ENCODE data around the gene PLAU.
A peak's percentile ranks its signal among the peaks of the same experiment; 100 is the strongest.
"Not testable (repeated sequence)": the region's sequence is repeated elsewhere in the genome, so short reads cannot be mapped to it uniquely, and the experiment has no call there.

PLAU gene

GRCh38 chr10:73925539-73925938 is 14.6 kb downstream of the PLAU start:
- Histone ChIP-seq H3K9ac (ENCODE audit: low read depth, low read length) (no peak overlapping the region), H3K9me3 (ENCODE audit: control insufficient read depth, insufficient read depth, low read length) (no peaks in the 10 kb centered on the region), H3K4me1 (ENCODE audit: control insufficient read depth, insufficient read depth, low read length) (peaks cover 13% of the 10 kb centered on the region), H3K27me3 (ENCODE audit: control insufficient read depth, insufficient read depth, low read length) (no peaks in the 10 kb centered on the region), H3K36me3 (ENCODE audit: control insufficient read depth, insufficient read depth, low read length) (no peaks in the 10 kb centered on the region), H3K4me3 (ENCODE audit: low read depth, low read length) (no peak overlapping the region), H3K27ac (ENCODE audit: low read depth, low read length) (no peak overlapping the region)

DNA sequence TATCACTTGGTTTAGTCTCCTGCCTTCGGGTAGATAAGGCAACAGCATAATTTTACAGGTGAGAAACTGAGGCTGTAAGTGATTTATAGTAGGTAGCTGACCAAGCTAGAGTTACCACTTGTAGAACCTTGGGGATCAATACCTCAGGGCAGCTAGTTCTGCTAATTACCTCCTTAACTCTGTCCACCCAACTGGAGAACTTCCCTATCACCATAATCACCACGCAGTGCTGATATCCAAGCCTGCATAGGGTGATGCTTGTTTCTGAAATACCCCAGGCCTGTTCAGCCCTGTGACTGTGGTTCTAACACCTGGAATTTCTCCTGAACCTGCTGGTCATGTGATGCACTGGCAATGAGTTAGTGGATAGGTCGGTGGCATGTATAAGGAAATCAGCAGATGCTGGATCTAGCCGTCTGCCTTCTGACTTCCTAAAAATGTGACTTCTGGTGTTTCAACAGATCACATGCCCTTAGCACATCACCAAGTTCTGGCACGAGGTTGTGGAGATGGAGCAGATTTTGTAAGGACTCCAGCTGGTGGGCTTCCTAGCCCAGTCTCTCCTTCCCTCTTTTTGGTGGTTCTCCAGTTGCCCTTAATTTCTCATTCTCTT is 15.3 kb downstream of the PLAU start:
- H3K27me3 ChIP-seq (ENCODE audit: control insufficient read depth, insufficient read depth, low read length) = no peaks in the 10 kb centered on the region
- H3K36me3 ChIP-seq (ENCODE audit: control insufficient read depth, insufficient read depth, low read length) = no peaks in the 10 kb centered on the region
- H3K4me3 ChIP-seq (ENCODE audit: low read depth, low read length) = no peak overlapping the region
- peaks cover 13% of the 10 kb centered on the region for H3K4me1 ChIP-seq (ENCODE audit: control insufficient read depth, insufficient read depth, low read length)
- H3K9ac ChIP-seq (ENCODE audit: low read depth, low read length) = no peak overlapping the region
- H3K27ac ChIP-seq (ENCODE audit: low read depth, low read length) = no peak overlapping the region
- no peaks in the 10 kb centered on the region for H3K9me3 ChIP-seq (ENCODE audit: control insufficient read depth, insufficient read depth, low read length)

DNA sequence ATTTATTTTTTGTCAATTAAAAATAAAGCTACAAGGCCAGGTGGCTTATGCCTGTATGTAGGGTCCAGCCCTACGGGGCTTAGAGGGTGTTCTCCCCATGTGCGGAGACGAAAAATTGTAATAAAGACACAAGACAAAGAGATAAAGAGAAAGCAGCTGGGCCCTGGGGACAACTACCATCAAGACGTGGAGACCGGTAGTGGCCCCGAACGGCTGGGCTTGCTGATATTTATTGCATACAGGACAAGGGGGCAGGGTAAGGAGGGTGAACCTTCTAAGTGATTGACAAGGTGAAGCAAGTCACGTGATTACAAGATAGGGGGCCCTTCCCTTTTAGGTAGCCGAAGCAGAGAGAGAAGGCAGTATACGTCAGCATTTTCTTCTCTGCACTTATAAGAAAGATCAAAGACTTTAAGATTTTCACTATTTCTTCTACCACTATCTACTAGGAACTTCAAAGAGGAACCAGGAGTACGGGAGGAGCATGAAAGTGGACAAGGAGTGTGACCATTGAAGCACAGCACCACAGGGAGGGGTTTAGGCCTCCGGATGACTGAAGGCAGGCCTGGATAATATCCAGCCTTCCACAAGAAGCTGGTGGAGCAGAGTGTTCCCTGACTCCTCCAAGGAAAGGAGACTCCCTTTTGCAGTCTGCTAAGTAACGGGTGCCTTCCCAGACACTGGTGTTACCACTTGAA is 19.8 kb downstream of the PLAU start:
- H3K4me3 ChIP-seq (ENCODE audit: low read depth, low read length); H3K9ac ChIP-seq (ENCODE audit: low read depth, low read length); H3K36me3 ChIP-seq (ENCODE audit: control insufficient read depth, insufficient read depth, low read length); H3K27ac ChIP-seq (ENCODE audit: low read depth, low read length); H3K4me1 ChIP-seq (ENCODE audit: control insufficient read depth, insufficient read depth, low read length); H3K9me3 ChIP-seq (ENCODE audit: control insufficient read depth, insufficient read depth, low read length); H3K27me3 ChIP-seq (ENCODE audit: control insufficient read depth, insufficient read depth, low read length): not testable (repeated sequence)

DNA sequence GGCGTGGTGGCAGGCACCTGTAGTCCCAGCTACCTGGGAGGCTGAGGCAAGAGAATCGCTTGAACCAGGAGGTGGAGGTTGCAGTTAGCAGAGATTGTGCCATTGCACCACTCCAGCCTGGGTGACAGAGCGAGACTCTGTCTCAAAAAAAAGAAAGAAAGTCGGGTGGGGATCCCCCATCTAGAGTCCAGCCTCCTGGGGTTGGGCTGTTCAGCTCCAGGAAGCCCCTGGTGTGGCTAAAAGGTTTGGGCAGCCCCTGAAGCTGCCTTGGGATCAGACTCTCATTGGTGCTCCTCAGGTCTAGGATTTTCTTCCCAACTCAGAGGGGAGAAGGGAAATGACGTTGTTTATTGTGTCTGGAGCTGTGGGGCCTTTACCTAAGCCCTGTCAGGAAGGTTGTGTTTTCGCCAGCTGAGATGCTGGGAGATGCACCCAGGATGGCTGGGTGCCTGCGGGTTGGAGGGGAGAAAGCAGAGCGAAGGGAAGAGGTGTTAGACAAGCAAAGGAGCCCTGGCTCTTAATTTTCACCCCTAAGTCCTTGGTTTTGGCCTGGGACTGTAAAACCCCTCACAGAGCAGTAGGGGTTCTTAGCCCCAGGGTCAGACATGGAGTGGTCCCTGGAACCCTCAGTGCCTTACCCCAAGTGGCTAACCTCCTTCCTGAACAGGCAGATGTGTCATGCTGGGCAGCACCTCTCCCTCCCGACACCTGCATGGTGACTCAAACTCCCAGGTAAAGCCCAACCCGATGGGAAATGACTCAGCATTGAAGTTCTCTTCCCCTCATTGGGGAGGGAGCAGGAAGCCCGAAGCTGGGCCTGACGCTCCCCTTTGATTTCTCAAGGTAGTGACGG is 21.1 kb downstream of the PLAU start:
- Histone ChIP-seq H3K4me3 (ENCODE audit: low read depth, low read length) (no peak overlapping the region), H3K9me3 (ENCODE audit: control insufficient read depth, insufficient read depth, low read length) (no peaks in the 10 kb centered on the region), H3K27me3 (ENCODE audit: control insufficient read depth, insufficient read depth, low read length) (no peaks in the 10 kb centered on the region), H3K27ac (ENCODE audit: low read depth, low read length) (peak overlapping the region; percentile 69), H3K9ac (ENCODE audit: low read depth, low read length) (no peak overlapping the region), H3K4me1 (ENCODE audit: control insufficient read depth, insufficient read depth, low read length) (peaks cover 8% of the 10 kb centered on the region), H3K36me3 (ENCODE audit: control insufficient read depth, insufficient read depth, low read length) (no peaks in the 10 kb centered on the region)

- no peaks in the 10 kb centered on the region for H3K9me3 ChIP-seq (ENCODE audit: control insufficient read depth, insufficient read depth, low read length)
- H3K4me1 ChIP-seq (ENCODE audit: control insufficient read depth, insufficient read depth, low read length) = peaks cover 8% of the 10 kb centered on the region
- no peaks in the 10 kb centered on the region for H3K27me3 ChIP-seq (ENCODE audit: control insufficient read depth, insufficient read depth, low read length)
- H3K4me3 ChIP-seq (ENCODE audit: low read depth, low read length) = no peak overlapping the region
- H3K27ac ChIP-seq (ENCODE audit: low read depth, low read length) = no peak overlapping the region
- H3K36me3 ChIP-seq (ENCODE audit: control insufficient read depth, insufficient read depth, low read length) = no peaks in the 10 kb centered on the region
- H3K9ac ChIP-seq (ENCODE audit: low read depth, low read length) = no peak overlapping the region
Observed at GRCh38 chr10:73932620-73933112, 21.7 kb downstream of the PLAU start.

DNA sequence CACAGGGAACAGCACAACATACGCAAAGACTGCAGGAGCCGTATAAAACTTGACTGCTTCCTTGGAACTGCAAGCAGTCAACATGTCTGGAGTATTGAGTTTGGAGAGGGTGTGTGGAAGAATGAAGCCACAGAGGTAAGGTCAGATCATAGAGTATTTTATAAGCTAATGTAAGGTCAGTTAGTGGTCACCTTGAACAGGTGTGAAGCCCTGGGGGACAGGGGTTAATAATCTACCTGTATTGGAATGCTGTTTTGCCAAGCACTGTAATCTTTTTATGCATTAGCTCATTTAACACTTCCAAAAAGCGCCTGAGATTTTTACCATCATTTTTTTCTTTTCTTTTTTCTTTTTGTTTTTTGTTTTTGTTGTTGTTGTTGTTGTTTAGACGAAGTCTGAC is 23.1 kb downstream of the PLAU start:
- Histone ChIP-seq H3K9me3 (ENCODE audit: control insufficient read depth, insufficient read depth, low read length) (no peaks in the 10 kb centered on the region), H3K36me3 (ENCODE audit: control insufficient read depth, insufficient read depth, low read length) (no peaks in the 10 kb centered on the region), H3K4me1 (ENCODE audit: control insufficient read depth, insufficient read depth, low read length) (peaks cover 8% of the 10 kb centered on the region), H3K27me3 (ENCODE audit: control insufficient read depth, insufficient read depth, low read length) (no peaks in the 10 kb centered on the region), H3K4me3 (ENCODE audit: low read depth, low read length) (no peak overlapping the region), H3K9ac (ENCODE audit: low read depth, low read length) (no peak overlapping the region), H3K27ac (ENCODE audit: low read depth, low read length) (no peak overlapping the region)

DNA sequence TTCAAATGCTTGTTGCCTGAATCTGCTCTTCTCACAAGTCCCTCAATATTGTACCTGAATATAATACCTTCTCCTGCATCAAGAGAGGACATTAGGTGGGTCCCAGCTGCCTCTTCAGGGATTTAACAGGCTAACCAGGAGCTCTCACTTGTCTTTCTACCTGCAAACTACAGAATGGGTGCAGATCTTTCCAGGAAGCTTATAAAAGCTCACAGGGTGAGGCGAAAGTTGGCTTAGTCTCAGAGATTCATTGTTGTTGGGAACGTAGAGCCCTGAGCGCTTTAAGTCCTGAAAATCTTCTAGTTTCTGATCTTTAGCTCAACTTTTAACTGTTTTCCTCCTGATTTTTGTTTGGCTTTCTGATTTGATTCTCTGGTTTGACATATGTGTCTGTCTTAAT is 25.0 kb downstream of the PLAU start:
- H3K9ac ChIP-seq (ENCODE audit: low read depth, low read length) = no peak overlapping the region
- no peak overlapping the region for H3K4me3 ChIP-seq (ENCODE audit: low read depth, low read length)
- no peaks in the 10 kb centered on the region for H3K36me3 ChIP-seq (ENCODE audit: control insufficient read depth, insufficient read depth, low read length)
- H3K27me3 ChIP-seq (ENCODE audit: control insufficient read depth, insufficient read depth, low read length) = 0 out of 2 replicates have a peak, but pooled peaks cover 1% of the 10 kb centered on the region
- no peak overlapping the region for H3K27ac ChIP-seq (ENCODE audit: low read depth, low read length)
- H3K9me3 ChIP-seq (ENCODE audit: control insufficient read depth, insufficient read depth, low read length) = no peaks in the 10 kb centered on the region
- peaks cover 8% of the 10 kb centered on the region for H3K4me1 ChIP-seq (ENCODE audit: control insufficient read depth, insufficient read depth, low read length)

DNA sequence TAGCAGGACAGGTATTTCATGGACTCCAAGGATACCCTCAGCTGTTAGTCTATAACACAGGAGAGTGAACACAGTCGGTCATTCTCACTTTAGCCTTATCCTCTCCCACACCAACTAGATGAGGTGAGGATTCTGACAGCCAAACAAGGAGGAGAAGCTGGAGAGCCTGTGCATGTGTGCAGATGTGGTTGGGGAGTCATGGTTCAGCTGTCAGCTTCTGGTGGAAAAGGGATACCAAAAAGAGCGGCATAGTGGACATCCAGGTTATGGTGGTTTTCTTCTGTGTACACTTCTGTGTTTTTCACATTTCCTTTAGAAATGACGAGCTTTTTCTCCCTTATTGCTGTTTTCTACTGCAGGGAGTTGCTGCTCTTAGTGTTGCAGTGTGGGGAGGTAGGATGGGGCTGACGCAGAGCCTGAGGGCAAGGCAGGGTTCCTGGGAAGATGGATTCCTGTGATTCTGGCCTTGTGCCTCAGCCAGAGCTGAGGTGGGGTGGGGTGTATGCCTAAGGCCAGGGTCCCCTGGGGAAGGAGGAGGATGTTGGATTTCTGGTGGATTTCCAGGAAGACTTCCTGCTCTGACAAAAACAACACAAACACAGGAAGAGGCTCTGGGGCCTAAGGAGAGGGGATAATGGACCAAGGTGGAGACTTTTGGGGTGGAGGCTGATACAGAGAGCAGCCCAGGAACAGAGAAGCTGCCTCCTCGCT is 26.6 kb downstream of the PLAU start:
- Histone ChIP-seq H3K27ac (ENCODE audit: low read depth, low read length) (no peak overlapping the region), H3K27me3 (ENCODE audit: control insufficient read depth, insufficient read depth, low read length) (0 out of 2 replicates have a peak, but pooled peaks cover 6% of the 10 kb centered on the region), H3K9me3 (ENCODE audit: control insufficient read depth, insufficient read depth, low read length) (no peaks in the 10 kb centered on the region), H3K4me3 (ENCODE audit: low read depth, low read length) (no peak overlapping the region), H3K36me3 (ENCODE audit: control insufficient read depth, insufficient read depth, low read length) (no peaks in the 10 kb centered on the region), H3K9ac (ENCODE audit: low read depth, low read length) (no peak overlapping the region), H3K4me1 (ENCODE audit: control insufficient read depth, insufficient read depth, low read length) (no peaks in the 10 kb centered on the region; the same call in 1 of the 2 replicates)

DNA sequence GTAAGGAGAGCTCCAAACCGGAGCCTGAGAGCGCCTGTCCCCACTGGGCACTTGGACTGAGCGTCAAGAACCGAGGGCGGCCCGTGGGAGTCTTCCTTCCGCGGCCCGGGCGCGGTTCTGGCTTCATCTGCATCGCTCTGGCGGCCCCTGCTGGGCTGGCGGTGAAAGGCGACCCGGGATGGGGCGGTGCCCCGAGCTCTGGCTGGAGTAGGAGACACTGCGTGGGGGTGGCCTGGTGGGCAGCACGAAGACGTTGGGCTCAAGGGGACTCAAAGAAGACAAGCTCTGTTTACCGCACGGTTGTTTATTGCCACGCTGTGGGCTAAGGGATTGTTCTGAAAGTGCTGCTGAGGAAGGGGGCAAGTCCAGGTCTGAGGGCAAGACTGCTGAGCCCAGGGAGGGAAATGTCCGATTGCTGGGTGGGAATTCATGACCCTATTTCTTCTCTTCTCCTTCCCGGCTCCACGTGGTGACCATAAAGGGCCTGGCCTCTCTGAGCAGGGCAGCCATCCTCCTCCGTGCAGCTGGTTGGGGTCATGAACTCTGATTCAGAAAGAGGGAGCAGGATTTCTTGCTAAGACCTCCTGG is 29.8 kb downstream of the PLAU start:
- 0 out of 2 replicates have a peak, but pooled peaks cover 6% of the 10 kb centered on the region for H3K27me3 ChIP-seq (ENCODE audit: control insufficient read depth, insufficient read depth, low read length)
- no peak overlapping the region for H3K9ac ChIP-seq (ENCODE audit: low read depth, low read length)
- H3K4me3 ChIP-seq (ENCODE audit: low read depth, low read length) = no peak overlapping the region
- H3K9me3 ChIP-seq (ENCODE audit: control insufficient read depth, insufficient read depth, low read length) = peaks cover 3% of the 10 kb centered on the region; the same call in 1 of the 2 replicates
- H3K36me3 ChIP-seq (ENCODE audit: control insufficient read depth, insufficient read depth, low read length) = no peaks in the 10 kb centered on the region
- no peak overlapping the region for H3K27ac ChIP-seq (ENCODE audit: low read depth, low read length)
- H3K4me1 ChIP-seq (ENCODE audit: control insufficient read depth, insufficient read depth, low read length) = no peaks in the 10 kb centered on the region; the same call in 1 of the 2 replicates

DNA sequence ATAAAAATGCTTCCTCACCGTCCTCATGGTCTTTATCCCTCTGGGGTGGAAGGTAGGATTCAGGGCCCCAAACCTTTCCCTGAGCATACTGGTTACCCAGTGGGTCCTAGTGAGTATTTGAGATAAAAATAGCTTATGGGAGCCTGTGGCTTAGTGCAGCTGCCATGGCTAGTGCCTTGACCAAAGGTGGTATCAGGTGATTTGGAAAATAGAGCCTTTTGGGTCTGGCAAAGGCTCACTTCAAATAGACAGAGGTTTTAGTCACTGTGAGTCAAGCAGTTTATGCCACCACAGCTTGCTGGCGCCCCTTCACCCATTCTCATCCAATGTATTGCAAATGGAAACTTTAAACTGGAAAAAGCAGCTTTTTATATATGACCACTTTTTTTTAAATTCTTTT is 30.4 kb downstream of the PLAU start:
- Histone ChIP-seq H3K9me3 (ENCODE audit: control insufficient read depth, insufficient read depth, low read length) (peaks cover 3% of the 10 kb centered on the region; the same call in 1 of the 2 replicates), H3K4me1 (ENCODE audit: control insufficient read depth, insufficient read depth, low read length) (no peaks in the 10 kb centered on the region; the same call in 1 of the 2 replicates), H3K4me3 (ENCODE audit: low read depth, low read length) (no peak overlapping the region), H3K27me3 (ENCODE audit: control insufficient read depth, insufficient read depth, low read length) (0 out of 2 replicates have a peak, but pooled peaks cover 6% of the 10 kb centered on the region), H3K36me3 (ENCODE audit: control insufficient read depth, insufficient read depth, low read length) (no peaks in the 10 kb centered on the region), H3K9ac (ENCODE audit: low read depth, low read length) (no peak overlapping the region), H3K27ac (ENCODE audit: low read depth, low read length) (no peak overlapping the region)
